Measurements from ENCODE around the gene COL20A1. TPM values are rescaled to one million over a fixed set of nuclear protein-coding genes. Genes with fewer than 3 reads are reported as not detected.

Gene COL20A1
- total and polyA plus RNA-seq, 7 experiments from 2014 or later, result 0.08 TPM; not detected in 6

GRCh38 chr20:63265891-63266515 lies 27.0 kb upstream of the COL20A1 start:
- no peak for ATAC-seq
- peaks cover 0 to 18% (median 4%) of the 10 kb centered on the region in 7 donors for H3K4me1 Mint-ChIP-seq
- no peaks in the 10 kb centered on the region for H3K4me1 ChIP-seq (ENCODE audit: control insufficient read depth in 2 of 2, insufficient read depth in 2 of 2, low read length in 2 of 2)
- H3K27me3 ChIP-seq (ENCODE audit: control insufficient read depth in 2 of 2, insufficient read depth in 2 of 2, low read length in 2 of 2), result peaks cover 0 to 3% of the 10 kb centered on the region in 2 donors
- POLR2A ChIA-PET, result interaction anchor here (1.0 kb wide), 1 partner anchor 51 kb away, joined by 3 read pairs; no protein-coding TSS in a partner anchor
- no peak overlapping the region for H3K27ac Mint-ChIP-seq
- H3K36me3 ChIP-seq (ENCODE audit: control insufficient read depth in 2 of 3, insufficient read depth in 3 of 3, low read length in 3 of 3), result no peaks in the 10 kb centered on the region
- DNase-seq, result no peak
- peaks cover 0 to 29% (median 9%) of the 10 kb centered on the region in 5 donors for H3K27me3 Mint-ChIP-seq
- intact Hi-C loops (cut with micrococcal nuclease), result no loop called here
- no peak overlapping the region for H3K27ac ChIP-seq (ENCODE audit: low read depth, low read length)
- CTCF ChIA-PET, result no interaction called here
- H3K9me3 Mint-ChIP-seq, result no peaks in the 10 kb centered on the region
- no peak overlapping the region for H3K4me3 ChIP-seq (ENCODE audit: low read length)
- no peaks in the 10 kb centered on the region for H3K36me3 Mint-ChIP-seq
- no peaks in the 10 kb centered on the region for H3K9me3 ChIP-seq (ENCODE audit: control insufficient read depth in 2 of 3, low read length in 3 of 3)
- no peak overlapping the region for H3K4me3 Mint-ChIP-seq

DNA sequence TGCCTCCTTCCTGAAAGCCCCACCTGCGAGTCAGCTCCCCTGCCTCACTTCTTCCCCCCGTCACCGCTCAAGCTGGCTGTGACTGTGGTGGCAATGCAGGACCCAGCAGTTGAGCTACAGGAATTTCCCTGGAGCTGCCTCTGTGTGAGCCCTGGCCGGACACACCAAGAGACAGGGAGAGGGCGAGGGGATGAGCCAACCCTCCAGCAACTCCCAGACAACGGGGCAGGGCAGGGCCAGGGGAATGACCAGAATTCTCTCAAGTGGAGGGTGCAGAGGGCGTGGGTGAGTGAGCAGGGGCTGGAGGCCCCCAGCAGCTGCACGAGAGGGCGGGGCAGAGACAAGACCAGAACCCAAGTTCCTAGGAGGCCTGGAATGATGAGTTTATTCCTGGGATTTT lies 25.3 kb upstream of the COL20A1 start:
- no peaks in the 10 kb centered on the region for H3K9me3 ChIP-seq (ENCODE audit: control insufficient read depth in 2 of 3, low read length in 3 of 3)
- H3K27ac Mint-ChIP-seq, result no peak overlapping the region
- intact Hi-C loops (cut with micrococcal nuclease), result no loop called here

DNA sequence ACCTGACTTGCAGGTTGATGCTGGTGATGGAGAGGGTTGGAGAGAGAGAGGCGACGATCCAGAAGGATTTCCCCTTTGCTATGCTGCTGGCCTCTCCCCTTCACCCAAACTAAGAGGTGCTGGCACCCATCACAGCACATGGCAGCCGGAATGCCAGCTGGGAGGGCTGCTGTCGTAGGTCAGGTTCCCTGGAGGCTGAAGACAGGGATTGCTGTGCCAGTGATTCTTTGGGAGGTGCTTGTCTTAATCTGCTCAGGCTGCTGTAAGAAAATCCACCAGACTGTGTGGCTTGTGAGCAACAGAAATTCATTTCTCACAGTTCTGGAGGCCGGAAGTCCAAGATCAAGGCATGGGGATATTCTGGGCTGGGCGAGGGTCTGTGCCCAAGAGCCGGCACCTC lies 24.7 kb upstream of the COL20A1 start:
- H3K27ac ChIP-seq (ENCODE audit: low read depth, low read length), result no peak overlapping the region
- POLR2A ChIA-PET, result interaction anchor here (0.7 kb wide), 1 partner anchor 21 kb away, joined by 3 read pairs; no protein-coding TSS in a partner anchor
- no peaks in the 10 kb centered on the region for H3K36me3 ChIP-seq (ENCODE audit: control insufficient read depth in 2 of 3, insufficient read depth in 3 of 3, low read length in 3 of 3)
- peaks cover 0 to 18% (median 9%) of the 10 kb centered on the region in 5 donors for H3K27me3 Mint-ChIP-seq
- H3K4me1 ChIP-seq (ENCODE audit: control insufficient read depth in 2 of 2, insufficient read depth in 2 of 2, low read length in 2 of 2), result peaks cover 2 to 7% of the 10 kb centered on the region in 2 donors
- H3K4me3 ChIP-seq (ENCODE audit: low read length), result no peak overlapping the region
- H3K9me3 Mint-ChIP-seq, result no peaks in the 10 kb centered on the region
- ATAC-seq (no peak), DNase-seq (no peak)
- H3K9me3 ChIP-seq (ENCODE audit: control insufficient read depth in 2 of 3, low read length in 3 of 3), result no peaks in the 10 kb centered on the region
- no peaks in the 10 kb centered on the region for H3K36me3 Mint-ChIP-seq
- H3K27ac Mint-ChIP-seq, result no peak overlapping the region
- H3K27me3 ChIP-seq (ENCODE audit: control insufficient read depth in 2 of 2, insufficient read depth in 2 of 2, low read length in 2 of 2), result peaks cover 0 to 3% of the 10 kb centered on the region in 2 donors
- no peak overlapping the region for H3K4me3 Mint-ChIP-seq
- CTCF ChIA-PET, result no interaction called here
- peaks cover 7 to 13% (median 8%) of the 10 kb centered on the region in 7 donors for H3K4me1 Mint-ChIP-seq
- intact Hi-C loops (cut with micrococcal nuclease), result no loop called here

More for the DNA sequence above, 25.3 kb upstream of the COL20A1 start:
- DNase-seq, result no peak
- no peak overlapping the region for H3K27ac ChIP-seq (ENCODE audit: low read depth, low read length)
- Mint-ChIP-seq H3K36me3 (no peaks in the 10 kb centered on the region), H3K4me3 (no peak overlapping the region), H3K4me1 (peaks cover 7 to 15% (median 7%) of the 10 kb centered on the region in 7 donors), H3K9me3 (no peaks in the 10 kb centered on the region), H3K27me3 (peaks cover 0 to 22% (median 9%) of the 10 kb centered on the region in 5 donors)
- POLR2A ChIA-PET, result no interaction called here
- peaks cover 0 to 6% of the 10 kb centered on the region in 2 donors for H3K4me1 ChIP-seq (ENCODE audit: control insufficient read depth in 2 of 2, insufficient read depth in 2 of 2, low read length in 2 of 2)
- H3K27me3 ChIP-seq (ENCODE audit: control insufficient read depth in 2 of 2, insufficient read depth in 2 of 2, low read length in 2 of 2), result peaks cover 0 to 3% of the 10 kb centered on the region in 2 donors
- H3K36me3 ChIP-seq (ENCODE audit: control insufficient read depth in 2 of 3, insufficient read depth in 3 of 3, low read length in 3 of 3), result no peaks in the 10 kb centered on the region
- no peak overlapping the region for H3K4me3 ChIP-seq (ENCODE audit: low read length)
- CTCF ChIA-PET, result no interaction called here
- no peak for ATAC-seq

- Mint-ChIP-seq H3K36me3 (no peaks in the 10 kb centered on the region), H3K9me3 (no peaks in the 10 kb centered on the region), H3K27me3 (peaks cover 0 to 17% (median 9%) of the 10 kb centered on the region in 5 donors), H3K4me3 (no peak overlapping the region), H3K27ac (no peak overlapping the region), H3K4me1 (peaks cover 11 to 19% (median 14%) of the 10 kb centered on the region in 7 donors)
- ATAC-seq (no peak), DNase-seq (no peak)
- Histone ChIP-seq H3K36me3 (ENCODE audit: control insufficient read depth in 2 of 3, insufficient read depth in 3 of 3, low read length in 3 of 3) (no peaks in the 10 kb centered on the region), H3K4me3 (ENCODE audit: low read length) (no peak overlapping the region), H3K4me1 (ENCODE audit: control insufficient read depth in 2 of 2, insufficient read depth in 2 of 2, low read length in 2 of 2) (peaks cover 8 to 13% of the 10 kb centered on the region in 2 donors), H3K9me3 (ENCODE audit: control insufficient read depth in 2 of 3, low read length in 3 of 3) (no peaks in the 10 kb centered on the region), H3K27ac (ENCODE audit: low read depth, low read length) (no peak overlapping the region), H3K27me3 (ENCODE audit: control insufficient read depth in 2 of 2, insufficient read depth in 2 of 2, low read length in 2 of 2) (peaks cover 0 to 3% of the 10 kb centered on the region in 2 donors)
- ChIA-PET CTCF (interaction anchor here (0.5 kb wide), 1 partner anchor 769 kb away, joined by 5 read pairs; no protein-coding TSS in a partner anchor), POLR2A (interaction anchor here (0.7 kb wide), 1 partner anchor 21 kb away, joined by 3 read pairs; no protein-coding TSS in a partner anchor)
- intact Hi-C loops (cut with micrococcal nuclease), result no loop called here
These were observed 24.1 kb upstream of the COL20A1 start for GRCh38 chr20:63268671-63269439.

DNA sequence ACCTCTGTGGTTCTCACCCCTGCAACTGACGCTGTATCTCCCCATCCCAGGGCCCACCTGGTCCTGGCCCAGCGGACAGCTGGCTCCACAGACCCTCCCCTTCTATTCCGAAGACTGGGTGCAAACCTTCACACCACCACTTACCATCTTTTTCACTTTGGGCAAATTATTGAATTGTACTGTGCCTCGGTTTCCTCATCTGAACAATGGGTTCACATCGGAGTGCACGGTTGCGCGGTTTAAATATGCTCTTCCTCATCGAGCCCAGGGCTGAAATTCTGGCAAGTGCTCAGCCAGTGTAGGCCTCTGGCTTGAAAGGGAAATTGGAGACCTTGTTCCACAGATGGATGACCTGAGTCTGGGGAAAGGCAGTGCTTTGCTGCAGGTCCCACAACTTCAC lies 23.3 kb upstream of the COL20A1 start:
- Mint-ChIP-seq H3K27ac (no peak overlapping the region), H3K4me3 (peak overlapping the region in 4 of 10 donors; percentile 21 to 79 (median 51)), H3K27me3 (peaks cover 0 to 9% (median under 1%) of the 10 kb centered on the region in 5 donors), H3K9me3 (no peaks in the 10 kb centered on the region), H3K36me3 (no peaks in the 10 kb centered on the region), H3K4me1 (peaks cover 16 to 27% (median 20%) of the 10 kb centered on the region in 7 donors)
- Histone ChIP-seq H3K4me3 (ENCODE audit: low read length) (no peak overlapping the region), H3K36me3 (ENCODE audit: control insufficient read depth in 2 of 3, insufficient read depth in 3 of 3, low read length in 3 of 3) (no peaks in the 10 kb centered on the region), H3K27ac (ENCODE audit: low read depth, low read length) (no peak overlapping the region), H3K27me3 (ENCODE audit: control insufficient read depth in 2 of 2, insufficient read depth in 2 of 2, low read length in 2 of 2) (no peaks in the 10 kb centered on the region), H3K4me1 (ENCODE audit: control insufficient read depth in 2 of 2, insufficient read depth in 2 of 2, low read length in 2 of 2) (peaks cover 10 to 20% of the 10 kb centered on the region in 2 donors), H3K9me3 (ENCODE audit: control insufficient read depth in 2 of 3, low read length in 3 of 3) (no peaks in the 10 kb centered on the region)
- intact Hi-C loops (cut with micrococcal nuclease), result loop anchor here (5.0 kb wide), 2 partner anchors 467 to 703 kb away; partner anchors contain the start of gene OGFR (in 1 of the 2)
- ChIA-PET CTCF (interaction anchor here (0.5 kb wide), 1 partner anchor 399 kb away, joined by 3 read pairs; no protein-coding TSS in a partner anchor), POLR2A (no interaction called here)
- DNase-seq (no peak), ATAC-seq (no peak)

- ATAC-seq, result no peak
- Mint-ChIP-seq H3K9me3 (no peaks in the 10 kb centered on the region), H3K4me3 (peak overlapping the region; percentile 43 to 94 (median 88)), H3K36me3 (no peaks in the 10 kb centered on the region), H3K27ac (peak overlapping the region in 2 of 9 donors; percentile 47 to 85), H3K27me3 (peaks cover 0 to 9% (median 0%) of the 10 kb centered on the region in 5 donors), H3K4me1 (peaks cover 20 to 38% (median 27%) of the 10 kb centered on the region in 7 donors)
- Histone ChIP-seq H3K36me3 (ENCODE audit: control insufficient read depth in 2 of 3, insufficient read depth in 3 of 3, low read length in 3 of 3) (peaks cover 0 to 5% (median 0%) of the 10 kb centered on the region in 3 experiments), H3K9me3 (ENCODE audit: control insufficient read depth in 2 of 3, low read length in 3 of 3) (no peaks in the 10 kb centered on the region), H3K27me3 (ENCODE audit: control insufficient read depth in 2 of 2, insufficient read depth in 2 of 2, low read length in 2 of 2) (no peaks in the 10 kb centered on the region), H3K4me1 (ENCODE audit: control insufficient read depth in 2 of 2, insufficient read depth in 2 of 2, low read length in 2 of 2) (peaks cover 10 to 22% of the 10 kb centered on the region in 2 donors), H3K4me3 (ENCODE audit: low read length) (no peak overlapping the region), H3K27ac (ENCODE audit: low read depth, low read length) (no peak overlapping the region)
- POLR2A ChIA-PET, result interaction anchor here (0.6 kb wide), 1 partner anchor 72 kb away, joined by 3 read pairs; no protein-coding TSS in a partner anchor
- intact Hi-C loops (cut with micrococcal nuclease), result loop anchor here (5.0 kb wide), 2 partner anchors 468 to 702 kb away; partner anchors contain the start of gene OGFR (in 1 of the 2)
- CTCF ChIA-PET, result no interaction called here
- DNase-seq, result no peak
These were observed 22.2 kb upstream of the COL20A1 start for GRCh38 chr20:63270606-63271325.

Measured in naive thymus-derived CD4-positive, alpha-beta T cell (primary cell).